Measurements from ENCODE around the gene PEX5.

Gene PEX5

DNA sequence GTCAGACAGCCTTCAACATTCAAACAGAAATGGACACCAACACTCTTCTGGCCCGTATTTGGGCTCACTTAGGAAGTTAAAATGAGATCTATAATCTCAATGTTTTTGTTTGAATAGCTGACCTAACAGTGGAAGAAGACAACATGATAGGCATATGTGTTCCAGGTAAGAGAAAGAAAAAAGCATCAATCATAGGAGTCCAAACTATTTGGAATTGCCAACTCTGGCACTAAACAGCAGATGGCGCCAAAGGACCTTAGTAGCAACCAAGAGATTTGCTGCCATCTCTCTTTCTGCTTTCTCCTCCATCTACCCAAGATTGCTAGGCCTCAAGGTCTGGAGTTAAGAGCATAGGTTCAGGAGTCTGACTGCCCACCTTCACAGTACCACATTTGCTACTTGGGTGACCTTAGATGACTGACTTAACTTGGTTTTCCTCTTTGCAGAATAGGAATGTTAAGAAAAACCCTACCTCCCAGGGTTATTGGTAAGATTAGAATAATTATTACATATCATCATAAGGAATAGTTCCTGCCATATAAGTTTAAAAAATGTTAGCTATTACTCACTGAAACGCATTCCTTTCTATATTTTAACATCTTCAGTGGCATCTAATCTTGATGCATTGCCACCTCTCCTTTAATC is 30.2 kb downstream of the PEX5 start:
- Histone ChIP-seq H3K9me3 (ENCODE audit: low read length) (no peaks in the 10 kb centered on the region), H3K4me1 (ENCODE audit: insufficient read depth, low read length, severe bottlenecking) (no peaks in the 10 kb centered on the region), H3K4me2 (ENCODE audit: low read length) (no peak overlapping the region), H3F3A (ENCODE audit: insufficient read depth, low read length) (no peaks in the 10 kb centered on the region), H3K4me3 (ENCODE audit: low read depth, low read length, poor library complexity, severe bottlenecking) (no peak overlapping the region), H3K36me3 (ENCODE audit: insufficient read depth, low read length) (no peaks in the 10 kb centered on the region), H3K9me2 (ENCODE audit: low read depth, low read length) (no peaks in the 10 kb centered on the region), H3K27me3 (ENCODE audit: insufficient read depth, low read length) (no peaks in the 10 kb centered on the region), H3K27ac (ENCODE audit: low read depth, low read length, poor library complexity, severe bottlenecking) (no peak overlapping the region), H2AFZ (ENCODE audit: low read length) (no peak overlapping the region), H3K9ac (ENCODE audit: low read length) (no peak overlapping the region), H4K20me1 (ENCODE audit: insufficient read depth, low read length) (no peaks in the 10 kb centered on the region), H3K79me2 (ENCODE audit: insufficient read depth, low read length) (no peaks in the 10 kb centered on the region)
- TF ChIP-seq EZH2 (IDR thresholded peaks at IDR 0.05; ENCODE audit: borderline replicate concordance, low read length), result no peak
- TF ChIP-seq, protein P1, sequence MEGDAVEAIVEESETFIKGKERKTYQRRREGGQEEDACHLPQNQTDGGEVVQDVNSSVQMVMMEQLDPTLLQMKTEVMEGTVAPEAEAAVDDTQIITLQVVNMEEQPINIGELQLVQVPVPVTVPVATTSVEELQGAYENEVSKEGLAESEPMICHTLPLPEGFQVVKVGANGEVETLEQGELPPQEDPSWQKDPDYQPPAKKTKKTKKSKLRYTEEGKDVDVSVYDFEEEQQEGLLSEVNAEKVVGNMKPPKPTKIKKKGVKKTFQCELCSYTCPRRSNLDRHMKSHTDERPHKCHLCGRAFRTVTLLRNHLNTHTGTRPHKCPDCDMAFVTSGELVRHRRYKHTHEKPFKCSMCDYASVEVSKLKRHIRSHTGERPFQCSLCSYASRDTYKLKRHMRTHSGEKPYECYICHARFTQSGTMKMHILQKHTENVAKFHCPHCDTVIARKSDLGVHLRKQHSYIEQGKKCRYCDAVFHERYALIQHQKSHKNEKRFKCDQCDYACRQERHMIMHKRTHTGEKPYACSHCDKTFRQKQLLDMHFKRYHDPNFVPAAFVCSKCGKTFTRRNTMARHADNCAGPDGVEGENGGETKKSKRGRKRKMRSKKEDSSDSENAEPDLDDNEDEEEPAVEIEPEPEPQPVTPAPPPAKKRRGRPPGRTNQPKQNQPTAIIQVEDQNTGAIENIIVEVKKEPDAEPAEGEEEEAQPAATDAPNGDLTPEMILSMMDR (IDR thresholded peaks at IDR 0.05; ENCODE audit: low read length), result peak; percentile 91

DNA sequence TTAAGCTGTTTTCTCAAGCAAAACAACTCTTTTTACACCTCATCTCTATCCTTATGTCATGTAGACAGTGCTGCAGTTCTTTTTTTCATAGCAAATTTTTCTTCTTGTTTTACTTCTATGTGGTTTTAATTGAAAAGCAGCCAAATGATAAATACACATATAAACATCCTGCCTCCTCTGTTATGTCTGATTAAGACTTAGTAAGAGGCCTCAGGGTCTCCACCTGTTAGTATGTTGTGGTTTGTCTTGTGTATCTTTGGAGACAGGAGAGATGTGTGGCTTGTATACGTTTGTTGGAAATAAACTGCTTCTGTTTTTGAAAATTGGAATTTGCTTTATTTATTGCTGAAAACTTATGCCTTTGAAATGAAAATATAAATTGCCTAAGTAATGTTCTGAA is 32.0 kb downstream of the PEX5 start:
- Histone ChIP-seq H3K4me2 (ENCODE audit: low read length) (no peak overlapping the region), H3K27ac (ENCODE audit: low read depth, low read length, poor library complexity, severe bottlenecking) (no peak overlapping the region), H3F3A (ENCODE audit: insufficient read depth, low read length) (no peaks in the 10 kb centered on the region), H3K27me3 (ENCODE audit: insufficient read depth, low read length) (no peaks in the 10 kb centered on the region), H3K9me3 (ENCODE audit: low read length) (no peaks in the 10 kb centered on the region), H3K79me2 (ENCODE audit: insufficient read depth, low read length) (no peaks in the 10 kb centered on the region), H3K36me3 (ENCODE audit: insufficient read depth, low read length) (no peaks in the 10 kb centered on the region), H3K4me3 (ENCODE audit: low read depth, low read length, poor library complexity, severe bottlenecking) (no peak overlapping the region), H3K4me1 (ENCODE audit: insufficient read depth, low read length, severe bottlenecking) (no peaks in the 10 kb centered on the region), H4K20me1 (ENCODE audit: insufficient read depth, low read length) (no peaks in the 10 kb centered on the region), H3K9me2 (ENCODE audit: low read depth, low read length) (no peaks in the 10 kb centered on the region), H2AFZ (ENCODE audit: low read length) (no peak overlapping the region), H3K9ac (ENCODE audit: low read length) (no peak overlapping the region)
- TF ChIP-seq EZH2 (IDR thresholded peaks at IDR 0.05; ENCODE audit: borderline replicate concordance, low read length), result no peak
- TF ChIP-seq, protein P1 (IDR thresholded peaks at IDR 0.05; ENCODE audit: low read length), result no peak

DNA sequence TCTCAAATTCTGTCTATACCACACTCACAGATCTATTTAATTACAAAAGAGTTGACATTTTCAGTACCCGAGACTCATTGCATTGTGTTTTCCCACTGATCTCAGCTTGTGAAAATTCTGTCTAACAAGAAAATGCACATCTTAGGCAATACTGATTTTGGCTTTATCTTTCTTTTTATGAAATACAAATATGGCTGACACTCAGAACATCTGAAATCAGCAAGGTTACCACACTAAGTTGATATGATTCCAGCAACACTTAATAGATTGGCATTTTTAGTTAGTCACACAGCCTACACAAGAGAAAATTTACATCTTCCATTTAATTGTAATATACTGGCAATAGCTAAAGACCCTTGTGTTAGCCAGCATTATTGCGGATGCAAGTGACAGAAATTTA is 40.3 kb downstream of the PEX5 start:
- no peak overlapping the region for H3K27ac ChIP-seq (ENCODE audit: low read depth, low read length, poor library complexity, severe bottlenecking)
- no peaks in the 10 kb centered on the region for H4K20me1 ChIP-seq (ENCODE audit: insufficient read depth, low read length)
- no peaks in the 10 kb centered on the region for H3K4me1 ChIP-seq (ENCODE audit: insufficient read depth, low read length, severe bottlenecking)
- H3F3A ChIP-seq (ENCODE audit: insufficient read depth, low read length), result no peaks in the 10 kb centered on the region
- no peak overlapping the region for H2AFZ ChIP-seq (ENCODE audit: low read length)
- no peaks in the 10 kb centered on the region for H3K36me3 ChIP-seq (ENCODE audit: insufficient read depth, low read length)
- H3K9me3 ChIP-seq (ENCODE audit: low read length), result no peaks in the 10 kb centered on the region
- TF ChIP-seq, protein P1 (IDR thresholded peaks at IDR 0.05; ENCODE audit: low read length), result no peak
- no peak for TF ChIP-seq EZH2 (IDR thresholded peaks at IDR 0.05; ENCODE audit: borderline replicate concordance, low read length)
- no peaks in the 10 kb centered on the region for H3K79me2 ChIP-seq (ENCODE audit: insufficient read depth, low read length)
- H3K4me2 ChIP-seq (ENCODE audit: low read length), result no peak overlapping the region
- H3K9ac ChIP-seq (ENCODE audit: low read length), result no peak overlapping the region
- no peak overlapping the region for H3K4me3 ChIP-seq (ENCODE audit: low read depth, low read length, poor library complexity, severe bottlenecking)
- no peaks in the 10 kb centered on the region for H3K9me2 ChIP-seq (ENCODE audit: low read depth, low read length)
- no peaks in the 10 kb centered on the region for H3K27me3 ChIP-seq (ENCODE audit: insufficient read depth, low read length)
